Fibroblast of skin of scalp (primary cell): ENCODE data around the gene TIGD4.
A peak's percentile ranks its signal among the peaks of the same experiment; 100 is the strongest.
"Not testable (repeated sequence)": the region's sequence is repeated elsewhere in the genome, so short reads cannot be mapped to it uniquely, and the experiment has no call there.

ENCODE experiments used
- DNase-seq: peaks from one replicate; pipeline ENCODE4 v3.0.0-alpha.2; 2013

TIGD4 gene

DNA sequence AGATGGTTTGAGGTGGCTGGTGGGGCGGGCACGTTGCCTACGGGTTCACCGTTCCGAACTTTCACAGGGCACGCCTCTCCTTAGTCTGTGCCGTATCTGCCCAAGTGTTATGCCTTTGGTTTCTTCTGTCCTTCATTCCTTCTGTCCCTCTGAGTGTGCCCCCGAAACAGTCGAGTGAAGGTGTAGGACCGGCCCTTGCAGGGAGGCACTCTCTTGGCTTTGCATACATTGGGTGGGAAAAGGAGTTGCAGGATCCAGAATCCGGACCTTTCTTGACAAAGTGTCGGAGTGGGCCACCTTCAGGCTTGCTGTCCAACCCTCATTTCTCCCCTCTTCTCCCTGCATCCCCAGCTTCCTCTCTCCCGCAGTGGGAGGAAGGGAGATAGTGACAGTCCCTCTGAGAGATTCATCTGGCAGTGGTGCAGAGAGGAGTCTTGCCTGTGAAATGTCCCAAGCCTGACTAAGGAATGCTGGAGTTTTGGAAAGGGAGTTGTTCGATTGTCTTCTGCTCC, 793 bp upstream of the TIGD4 start:
- peak; percentile 39 for DNase-seq

DNA sequence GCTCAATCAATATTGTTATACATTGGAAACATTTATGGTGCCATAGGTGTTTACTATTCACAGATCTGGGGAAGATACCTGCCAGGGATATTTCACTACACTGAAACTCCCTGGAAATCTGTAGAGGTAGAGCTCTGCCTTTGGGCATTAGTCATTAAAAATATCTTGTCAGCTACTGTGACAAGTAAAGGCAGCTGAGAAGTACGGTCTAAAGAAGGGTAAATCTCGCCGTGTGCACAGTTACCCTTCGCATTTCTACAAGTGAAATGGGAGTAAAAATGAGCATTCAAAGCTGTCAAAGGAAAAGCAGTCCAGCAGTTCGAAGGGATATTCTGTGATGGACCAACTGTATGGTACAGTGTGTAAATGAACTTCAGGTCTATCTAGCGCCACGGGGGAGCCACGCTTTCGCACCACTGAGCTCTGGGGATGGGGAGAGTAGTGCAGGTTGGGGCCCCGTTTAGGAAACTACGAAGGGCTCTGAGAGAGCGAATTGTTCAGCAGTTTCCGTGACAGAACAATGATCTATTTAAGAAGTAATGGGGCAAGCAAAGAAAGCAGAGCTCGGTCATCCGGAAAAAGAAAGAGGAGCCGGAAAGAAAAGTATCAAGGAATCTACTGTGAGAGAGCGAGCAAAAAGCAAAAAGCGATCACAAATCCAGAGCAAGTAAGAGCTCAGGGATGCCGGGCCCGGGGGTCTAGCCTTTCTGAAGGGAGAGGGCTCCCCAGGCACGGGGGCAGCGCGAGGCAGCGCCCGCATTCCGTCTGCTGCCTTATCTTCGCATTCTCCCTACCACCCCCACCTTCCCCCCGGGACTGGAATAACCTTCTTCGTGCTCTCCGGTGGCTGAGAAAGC, 646 bp downstream of the TIGD4 start:
- DNase-seq = peak; percentile 3

DNA sequence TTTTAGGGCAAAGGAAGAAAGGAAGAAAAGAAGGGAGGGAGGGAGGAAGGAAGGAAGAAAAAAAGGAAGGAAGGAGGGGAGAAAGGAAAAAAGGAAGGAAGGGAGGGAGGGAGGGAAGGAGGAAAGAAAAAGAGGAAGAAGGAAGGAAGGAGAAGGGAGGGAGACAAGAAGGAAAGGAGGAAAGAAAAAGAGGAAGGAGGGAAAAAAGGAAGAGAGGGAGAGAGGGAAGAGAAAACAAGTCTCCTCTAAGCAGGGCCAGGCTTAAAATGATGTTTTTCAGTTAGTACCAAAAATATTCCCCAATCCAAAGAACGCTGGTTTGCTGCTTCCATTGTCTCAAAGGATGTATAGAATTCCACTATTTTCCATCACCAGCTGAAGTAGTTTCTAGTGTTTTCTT, 2.0 kb downstream of the TIGD4 start:
- no peak for DNase-seq

- peak; percentile 8 for DNase-seq
Measured at GRCh38 chr4:152776352-152776751, 3.2 kb downstream of the TIGD4 start.

- no peak for DNase-seq
Measured at GRCh38 chr4:152773953-152774352, 5.6 kb downstream of the TIGD4 start.

DNA sequence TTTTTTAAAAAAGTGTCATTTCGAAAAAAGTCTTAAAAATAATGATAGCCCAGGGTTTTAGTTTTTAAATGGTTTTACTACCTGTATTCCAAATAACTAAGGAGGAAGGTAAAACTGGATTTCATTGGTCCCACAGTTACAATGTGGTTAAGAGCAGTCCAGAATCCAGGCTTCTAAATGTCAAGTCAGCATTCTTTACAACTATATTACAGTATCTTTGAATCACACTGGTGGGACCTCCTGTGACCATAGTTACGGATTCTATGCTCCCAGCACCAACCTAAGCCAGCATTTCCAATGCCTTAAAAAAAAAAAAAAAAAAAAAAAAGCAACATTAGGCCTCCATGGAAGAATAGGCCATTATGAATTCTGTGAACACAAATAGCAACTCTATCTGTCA, 6.2 kb downstream of the TIGD4 start:
- DNase-seq = no peak

DNA sequence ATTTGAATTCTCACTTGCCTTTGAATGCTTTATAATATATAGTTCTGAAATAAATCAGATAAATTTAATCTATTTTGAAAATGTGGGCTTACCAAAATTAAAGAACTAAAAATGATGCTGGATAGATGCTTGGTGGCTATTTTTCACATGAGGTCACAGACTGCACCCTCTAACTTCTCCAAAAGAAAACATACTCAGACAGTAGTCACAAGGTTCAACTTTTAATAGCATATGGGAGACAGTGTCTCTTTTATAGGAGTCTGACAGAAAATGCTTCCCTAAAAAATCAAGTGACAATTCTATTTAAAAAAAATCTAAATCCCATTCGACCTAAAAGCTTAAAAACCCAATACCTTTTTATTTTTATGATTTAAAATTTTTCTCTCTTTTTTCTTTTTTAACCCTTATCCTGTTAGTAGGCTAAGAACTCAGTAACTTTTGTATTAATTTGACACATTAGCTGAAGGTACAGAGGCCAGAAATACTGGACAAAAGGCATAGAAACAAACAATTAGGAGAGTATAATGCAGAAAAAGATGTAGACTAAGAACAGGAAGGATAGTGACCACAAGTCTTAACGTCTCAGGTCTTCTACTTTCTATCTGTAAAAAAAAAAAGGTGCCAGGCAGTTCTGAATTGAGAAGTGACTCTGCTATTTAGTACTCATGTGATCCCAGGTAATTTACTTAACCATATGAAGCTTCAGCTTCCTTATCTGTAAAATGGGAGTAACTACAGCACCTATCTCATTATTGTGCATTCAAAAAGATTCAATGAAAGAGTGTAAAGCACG, 7.6 kb downstream of the TIGD4 start:
- no peak for DNase-seq

DNA sequence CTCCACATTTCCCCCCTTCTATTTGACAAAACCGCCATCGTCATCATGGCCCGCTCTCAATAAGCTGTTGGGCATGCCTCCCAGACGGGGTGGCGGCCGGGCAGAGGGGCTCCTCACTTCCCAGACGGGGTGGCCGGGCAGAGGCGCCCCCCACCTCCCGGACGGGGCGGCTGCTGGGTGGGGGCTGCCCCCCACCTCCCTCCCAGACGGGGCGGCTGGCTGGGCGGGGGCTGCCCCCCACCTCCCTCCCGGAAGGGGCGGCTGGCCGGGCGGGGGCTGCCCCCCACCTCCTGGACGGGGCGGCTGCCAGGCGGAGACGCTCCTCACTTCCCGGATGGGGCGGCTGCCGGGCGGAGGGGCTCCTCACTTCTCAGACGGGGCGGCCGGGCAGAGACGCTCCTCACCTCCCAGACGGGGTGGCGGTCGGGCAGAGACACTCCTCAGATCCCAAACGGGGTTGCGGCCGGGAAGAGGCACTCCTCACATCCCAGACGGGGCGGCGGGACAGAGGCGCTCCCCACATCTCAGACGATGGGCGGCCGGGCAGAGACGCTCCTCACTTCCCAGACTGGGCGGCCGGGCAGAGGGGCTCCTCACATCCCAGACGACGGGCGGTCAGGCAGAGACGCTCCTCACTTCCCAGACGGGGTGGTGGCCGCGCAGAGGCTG, 14.3 kb downstream of the TIGD4 start:
- DNase-seq = not testable (repeated sequence)

DNA sequence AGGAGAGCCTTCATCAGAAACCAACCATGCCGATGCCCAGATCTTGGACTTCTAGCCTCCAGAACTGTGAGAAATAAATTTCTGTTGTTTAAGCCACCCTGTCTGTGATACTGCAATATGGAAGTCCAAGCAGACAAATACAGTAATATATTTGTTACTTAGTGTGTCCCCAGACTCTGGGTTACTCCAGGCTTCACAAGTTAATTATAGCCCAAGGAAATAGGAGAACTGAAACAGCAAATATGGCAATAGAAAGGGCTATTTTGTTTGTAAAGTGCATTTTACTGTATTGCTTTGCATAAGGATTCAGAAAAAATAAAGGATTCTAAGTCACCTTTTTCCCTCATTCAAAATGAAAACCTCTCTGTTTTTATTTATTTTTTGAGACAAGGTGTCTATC, 15.7 kb downstream of the TIGD4 start:
- no peak for DNase-seq

DNA sequence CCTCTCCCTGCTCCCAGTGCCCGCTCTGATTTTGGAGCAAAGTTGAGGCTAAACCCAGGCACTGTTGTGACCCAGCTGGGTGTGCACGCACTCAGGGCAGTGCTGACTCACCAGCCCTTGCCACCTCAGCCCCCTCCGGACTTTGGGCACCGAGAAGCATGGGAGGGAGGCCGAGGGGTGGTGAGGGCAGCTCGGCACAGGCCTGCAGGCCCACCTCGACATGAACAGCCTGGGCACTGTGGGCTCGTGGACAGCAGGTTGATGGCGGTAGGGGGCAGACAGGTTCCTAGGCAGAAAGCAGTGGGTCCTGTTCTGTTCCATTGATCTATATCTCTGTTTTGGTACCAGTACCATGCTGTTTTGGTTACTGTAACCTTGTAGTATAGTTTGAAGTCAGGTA, 30.9 kb downstream of the TIGD4 start:
- DNase-seq = no peak

GRCh38 chr4:152747444-152747843, 32.1 kb downstream of the TIGD4 start:
- no peak for DNase-seq

GRCh38 chr4:152738827-152739226, 40.7 kb downstream of the TIGD4 start:
- no peak for DNase-seq

- DNase-seq = no peak
Measured at GRCh38 chr4:152735906-152736305, 43.6 kb downstream of the TIGD4 start.

DNA sequence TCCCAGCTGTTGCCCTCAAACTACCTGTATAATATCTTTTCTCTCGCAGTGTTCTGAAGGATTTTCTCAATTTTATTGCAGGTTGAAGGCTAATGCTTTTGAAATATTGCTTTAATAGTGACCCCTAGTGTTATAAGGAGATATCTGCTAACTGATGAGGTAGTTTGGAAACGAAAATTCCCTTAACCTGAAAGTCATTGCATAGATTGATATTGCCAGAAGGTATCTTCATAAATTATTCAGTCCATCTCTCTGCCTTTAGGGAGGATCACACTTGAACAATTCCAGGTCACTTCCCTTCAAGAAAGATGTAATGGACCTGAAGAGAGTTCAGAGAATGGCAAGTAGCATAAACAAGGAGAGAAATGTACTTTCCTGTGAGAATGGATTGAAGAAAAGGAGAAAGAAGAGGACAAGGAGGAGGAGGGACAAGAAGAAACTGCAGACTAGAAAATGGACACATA, 44.1 kb downstream of the TIGD4 start:
- DNase-seq = peak; percentile 18

DNA sequence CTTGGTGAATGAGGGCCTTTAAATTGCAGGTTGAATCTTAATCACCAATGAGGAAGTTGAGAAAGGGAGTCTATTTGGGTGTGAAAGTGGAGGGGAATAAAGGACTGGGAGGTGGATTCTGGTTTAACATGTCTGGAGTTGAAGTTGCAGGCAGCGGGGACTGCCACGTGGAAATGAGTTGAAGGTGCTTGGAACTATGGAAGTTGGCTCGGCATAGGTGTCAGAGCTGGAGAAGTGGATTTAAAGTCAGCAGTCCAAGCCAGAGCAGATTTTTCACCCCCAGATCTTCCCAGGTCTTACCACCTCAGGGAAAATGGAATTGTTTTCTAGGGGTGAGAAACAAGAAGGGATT, 44.9 kb downstream of the TIGD4 start:
- DNase-seq = no peak

DNA sequence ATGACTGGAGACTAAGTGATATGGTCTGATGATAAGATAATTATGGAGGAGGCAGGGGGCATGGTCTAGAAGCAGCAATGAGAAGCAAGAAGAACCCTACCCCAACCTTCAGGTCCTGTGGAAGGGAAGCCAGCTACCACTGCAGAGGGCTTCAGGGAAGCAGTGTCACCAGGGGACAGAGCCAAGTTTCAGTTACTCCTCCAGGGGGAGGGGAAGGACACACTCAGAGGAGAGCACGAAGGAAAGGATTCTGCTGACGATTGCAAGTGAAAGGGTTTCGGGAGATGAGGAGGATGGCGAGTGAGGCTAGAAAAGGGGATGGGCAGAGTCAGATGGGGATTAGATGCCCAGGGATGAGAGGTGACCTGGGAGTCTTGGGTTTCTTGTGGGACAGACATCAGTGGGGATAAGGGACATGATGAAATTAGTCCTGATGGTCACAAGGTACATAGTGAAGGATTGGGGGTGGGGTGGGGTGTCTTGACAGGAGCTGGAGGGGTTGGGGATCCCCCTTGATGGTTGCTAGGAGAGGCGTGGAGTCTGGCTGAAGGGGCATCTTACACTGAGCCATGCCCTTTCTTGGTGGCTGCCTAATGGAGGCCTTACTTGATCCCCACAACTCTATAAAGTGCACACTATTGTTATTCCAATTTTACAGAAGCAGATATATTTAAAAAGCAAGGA, 45.4 kb downstream of the TIGD4 start:
- DNase-seq = no peak

- DNase-seq = no peak
Measured at GRCh38 chr4:152731997-152732396, 47.5 kb downstream of the TIGD4 start.

DNA sequence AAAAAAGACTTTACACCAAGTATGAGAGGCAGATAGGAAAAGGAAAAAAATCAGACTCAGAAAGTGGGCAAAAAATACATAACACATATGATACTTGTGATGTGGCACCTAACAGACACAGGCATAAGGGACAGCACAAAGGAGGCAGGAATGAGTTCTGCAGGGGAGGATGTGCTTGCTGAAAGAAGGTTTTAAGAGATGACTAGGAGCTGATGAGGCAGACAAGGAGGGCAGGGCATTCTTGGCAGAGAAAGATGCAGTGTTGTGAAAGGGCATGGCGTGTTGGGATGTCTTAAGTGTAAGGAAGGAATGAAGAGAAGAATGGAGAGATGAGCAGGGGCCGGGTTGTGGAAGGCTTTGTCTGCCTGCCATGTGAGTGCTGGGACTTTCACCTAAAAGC, 50.1 kb downstream of the TIGD4 start:
- DNase-seq = no peak

GRCh38 chr4:152728343-152728742, 51.2 kb downstream of the TIGD4 start:
- DNase-seq = no peak

- DNase-seq = no peak
Measured at GRCh38 chr4:152727784-152728183, 51.7 kb downstream of the TIGD4 start.

DNA sequence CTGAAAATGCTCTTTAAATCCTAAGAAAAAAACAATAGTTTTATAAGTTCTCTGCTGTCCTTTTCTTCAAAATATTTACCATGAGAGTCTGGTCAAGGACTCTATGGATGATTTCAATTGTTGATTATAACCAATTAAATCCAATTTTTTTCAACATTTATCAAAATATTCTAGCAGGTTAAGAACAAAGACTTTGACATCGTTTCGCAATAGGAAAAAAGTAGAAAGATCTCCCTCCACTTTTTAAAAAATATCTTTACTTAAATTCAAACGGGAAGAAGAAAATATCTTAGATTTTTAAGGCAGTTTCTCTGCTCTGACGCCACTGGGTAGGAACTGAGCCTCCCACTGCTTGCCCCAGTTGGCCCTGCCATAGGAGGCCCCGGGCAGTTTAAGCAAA, 55.0 kb downstream of the TIGD4 start:
- DNase-seq = no peak

DNA sequence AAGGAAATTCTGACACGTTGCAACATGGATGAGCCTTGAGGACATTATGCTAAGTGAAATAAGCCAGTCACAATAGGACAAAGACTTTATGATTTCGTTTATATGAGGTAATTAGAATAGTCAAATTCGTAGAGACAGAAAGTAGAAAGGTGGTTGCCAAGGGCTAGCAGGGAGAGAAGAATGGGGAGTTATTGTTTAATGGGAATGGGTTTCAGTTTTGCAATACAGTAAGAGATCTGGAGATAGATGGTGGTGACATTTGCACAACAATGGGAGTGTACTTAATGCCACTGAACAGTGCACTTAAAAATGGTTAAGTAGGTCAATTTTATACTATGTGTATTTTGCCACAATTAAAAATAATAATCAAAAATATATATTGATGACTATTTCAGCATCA, 56.3 kb downstream of the TIGD4 start:
- DNase-seq = no peak
